CD14-positive monocyte (primary cell): ENCODE measurements around the gene MYH10. TPM values are rescaled to one million over a fixed set of nuclear protein-coding genes. Genes with fewer than 3 reads are reported as not detected.

Experiments used
- DNase-seq, 3 donors: peaks; one replicate each; pipeline ENCODE4 v3.0.0-alpha.2; 2011 to 2022
- H2AFZ ChIP-seq: 2 replicates; pipeline ENCODE4 v1.6.0; 2012; ENCODE audit warnings: mild to moderate bottlenecking, low read depth, low read length, inconsistent platforms; ENCODE audit not compliant: insufficient read depth, poor library complexity, severe bottlenecking
- H3K27ac ChIP-seq, 2 donors: 1 replicate in 1 of 2; 2 replicates in 1 of 2; pipeline ENCODE4 v1.5.1; 2012 to 2013; ENCODE audit warnings: low read length in 2 of 2, control low read depth in 1 of 2, inconsistent platforms in 1 of 2, low read depth in 1 of 2, mild to moderate bottlenecking in 1 of 2
- H3K27me3 ChIP-seq, 2 donors: one replicate each; pipeline versions ENCODE4 v1.6.0 to v1.6.1; 2011 to 2013; ENCODE audit warnings: low read length in 2 of 2; ENCODE audit not compliant: control insufficient read depth in 2 of 2, insufficient read depth in 2 of 2
- H3K36me3 ChIP-seq, 2 donors: replicated peaks in 1 of 2; 1 replicate in 1 of 2; 2 replicates in 1 of 2; pipeline versions ENCODE4 v1.5.1 to v1.6.1; 2012 to 2013; ENCODE audit warnings: low read length in 2 of 2, control low read depth in 1 of 2, inconsistent platforms in 1 of 2, mild to moderate bottlenecking in 1 of 2; ENCODE audit not compliant: insufficient read depth in 2 of 2, control insufficient read depth in 1 of 2
- H3K4me1 ChIP-seq, 2 donors: 1 replicate in 1 of 2; 2 replicates in 1 of 2; pipeline versions ENCODE4 v1.5.1 to v1.6.1; 2012 to 2013; ENCODE audit warnings: low read length in 2 of 2, control low read depth in 1 of 2, inconsistent platforms in 1 of 2, mild to moderate bottlenecking in 1 of 2, moderate library complexity in 1 of 2; ENCODE audit not compliant: insufficient read depth in 2 of 2, control insufficient read depth in 1 of 2
- H3K4me2 ChIP-seq: replicated peaks from 2 replicates; pipeline ENCODE3; 2012; ENCODE audit warnings: low read length, moderate library complexity, mild to moderate bottlenecking; ENCODE audit not compliant: poor library complexity, severe bottlenecking; ENCODE audit errors: extremely low read depth
- H3K4me3 ChIP-seq, 3 experiments: fragments of 200-600 bp in 1 of 3; sonication (generic) in 1 of 3; replicated peaks in 1 of 3; 1 replicate in 2 of 3; 2 replicates in 1 of 3; pipeline ENCODE4 v1.5.1; 2011 to 2013; ENCODE audit warnings: low read length in 3 of 3, mild to moderate bottlenecking in 3 of 3, control low read depth in 2 of 3, low read depth in 2 of 3, inconsistent platforms in 1 of 3, moderate library complexity in 1 of 3
- H3K79me2 ChIP-seq: 2 replicates; pipeline ENCODE4 v1.6.0; 2012; ENCODE audit warnings: mild to moderate bottlenecking, control low read depth, inconsistent platforms, low read length, moderate library complexity; ENCODE audit not compliant: insufficient read depth
- H3K9ac ChIP-seq: 2 replicates; pipeline ENCODE4 v1.6.0; 2017; ENCODE audit warnings: low read length, mild to moderate bottlenecking; ENCODE audit not compliant: insufficient read depth, poor library complexity, severe bottlenecking
- H3K9me3 ChIP-seq, 2 donors: replicated peaks in 1 of 2; 1 replicate in 1 of 2; 2 replicates in 1 of 2; pipeline versions ENCODE4 v1.5.1 to v1.6.1; 2012 to 2013; ENCODE audit warnings: low read length in 2 of 2, control low read depth in 1 of 2; ENCODE audit not compliant: control insufficient read depth in 1 of 2, insufficient read depth in 1 of 2
- H4K20me1 ChIP-seq: 2 replicates; pipeline ENCODE4 v1.6.0; 2012; ENCODE audit warnings: mild to moderate bottlenecking, low read length, control low read depth, moderate library complexity; ENCODE audit not compliant: insufficient read depth
- H3K27ac Mint-ChIP-seq, 7 donors: one replicate each; pipeline ENCODE4 v1.8.0; 2020; ENCODE audit warnings: mild to moderate bottlenecking in 7 of 7, mixed read lengths in 7 of 7, moderate library complexity in 6 of 7, inconsistent platforms in 2 of 7
- H3K27me3 Mint-ChIP-seq, 3 donors: one replicate each; pipeline ENCODE4 v1.8.0; 2021 to 2022; ENCODE audit warnings: low read depth in 3 of 3, mild to moderate bottlenecking in 3 of 3, mixed read lengths in 3 of 3, moderate library complexity in 3 of 3, inconsistent platforms in 1 of 3
- H3K36me3 Mint-ChIP-seq, 2 donors: one replicate each; pipeline ENCODE4 v1.8.0; 2020; ENCODE audit warnings: mixed read lengths in 2 of 2, inconsistent platforms in 1 of 2, mild to moderate bottlenecking in 1 of 2
- H3K4me1 Mint-ChIP-seq: one replicate; pipeline ENCODE4 v1.8.0; 2020; ENCODE audit warnings: mild to moderate bottlenecking, mixed read lengths
- H3K4me3 Mint-ChIP-seq, 2 donors: one replicate each; pipeline ENCODE4 v1.8.0; 2020; ENCODE audit warnings: mild to moderate bottlenecking in 2 of 2, mixed read lengths in 2 of 2, moderate library complexity in 1 of 2
- H3K9me3 Mint-ChIP-seq, 7 donors: one replicate each; pipeline ENCODE4 v1.8.0; 2020 to 2022; ENCODE audit warnings: mixed read lengths in 7 of 7, mild to moderate bottlenecking in 6 of 7, moderate library complexity in 6 of 7, inconsistent platforms in 2 of 7
- WGBS: methylation state at CpG from one replicate; pipeline ENCODE4 v1.1.5; 2013; ENCODE audit warnings: missing lambda C conversion rate; ENCODE audit not compliant: insufficient coverage; 5-methylcytosine and 5-hydroxymethylcytosine counted together
- intact Hi-C, 2 donors: fragments of 100-400 bp; cut with micrococcal nuclease; formaldehyde crosslinking; loops; one replicate each; pipeline versions ENCODE4 v1.15.0 to v1.15.1; 2023
- polyA plus RNA-seq, 3 donors: library from polyadenylated mRNA; depleted of rRNA in 1 of 3; unstranded in 2 of 3; stranded (reverse) in 1 of 3; fragments of 300-500 nt in 2 of 3; fragments of >200 nt in 1 of 3; fragmentation: Illumina TruSeq in 2 of 3; gene quantifications; 1 replicate in 2 of 3; 2 replicates in 1 of 3; pipeline ENCODE4 v1.2.3, GENCODE V29; 2012 to 2021
- TF ChIP-seq, protein P1 (sequence below): fragments of 200-600 bp; IDR thresholded peaks from one replicate; pipeline ENCODE4 v1.8.0; 2022; ENCODE audit warnings: antibody characterized with exemption, mild to moderate bottlenecking

The MYH10 gene
- polyA plus RNA-seq, 3 donors, result 0.42 to 0.65 TPM; not detected in 1

DNA sequence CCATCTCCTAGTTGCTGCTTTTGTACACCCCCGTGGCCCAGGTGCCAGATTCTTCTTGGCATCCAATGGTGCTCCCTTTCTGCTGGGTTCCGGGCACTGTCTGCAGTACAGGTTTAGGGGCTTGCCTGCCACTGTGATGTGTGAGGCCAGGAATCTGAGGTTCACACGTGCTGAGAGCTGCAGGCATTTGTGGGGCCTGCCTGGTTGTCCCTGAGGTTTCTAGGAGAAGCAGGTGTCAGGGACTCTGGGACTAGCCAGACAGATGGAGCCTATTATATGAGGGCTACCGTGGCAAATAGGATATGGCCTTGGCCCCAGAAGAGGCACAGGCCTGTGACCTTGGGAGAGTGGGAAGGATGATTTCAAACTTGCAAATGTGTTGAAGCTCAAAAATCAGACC is 165.6 kb downstream of the MYH10 start:
- no peaks in the 10 kb centered on the region for H3K4me1 Mint-ChIP-seq
- no peak overlapping the region for H3K4me3 Mint-ChIP-seq
- Histone ChIP-seq H3K4me1 (no peaks in the 10 kb centered on the region), H3K4me2 (no peak overlapping the region), H3K36me3 (peaks cover 84 to 98% of the 10 kb centered on the region in 2 donors), H3K4me3 (no peak overlapping the region), H3K79me2 (peaks cover 37% of the 10 kb centered on the region), H3K27me3 (no peaks in the 10 kb centered on the region), H3K9me3 (no peaks in the 10 kb centered on the region), H4K20me1 (peaks cover 97% of the 10 kb centered on the region), H3K9ac (no peak overlapping the region), H2AFZ (no peak overlapping the region), H3K27ac (no peak overlapping the region)
- DNase-seq, result no peak
- H3K9me3 Mint-ChIP-seq, result no peaks in the 10 kb centered on the region
- 74% methylated on average over 4 of the region's 4 CpGs for WGBS
- TF ChIP-seq, protein P1, sequence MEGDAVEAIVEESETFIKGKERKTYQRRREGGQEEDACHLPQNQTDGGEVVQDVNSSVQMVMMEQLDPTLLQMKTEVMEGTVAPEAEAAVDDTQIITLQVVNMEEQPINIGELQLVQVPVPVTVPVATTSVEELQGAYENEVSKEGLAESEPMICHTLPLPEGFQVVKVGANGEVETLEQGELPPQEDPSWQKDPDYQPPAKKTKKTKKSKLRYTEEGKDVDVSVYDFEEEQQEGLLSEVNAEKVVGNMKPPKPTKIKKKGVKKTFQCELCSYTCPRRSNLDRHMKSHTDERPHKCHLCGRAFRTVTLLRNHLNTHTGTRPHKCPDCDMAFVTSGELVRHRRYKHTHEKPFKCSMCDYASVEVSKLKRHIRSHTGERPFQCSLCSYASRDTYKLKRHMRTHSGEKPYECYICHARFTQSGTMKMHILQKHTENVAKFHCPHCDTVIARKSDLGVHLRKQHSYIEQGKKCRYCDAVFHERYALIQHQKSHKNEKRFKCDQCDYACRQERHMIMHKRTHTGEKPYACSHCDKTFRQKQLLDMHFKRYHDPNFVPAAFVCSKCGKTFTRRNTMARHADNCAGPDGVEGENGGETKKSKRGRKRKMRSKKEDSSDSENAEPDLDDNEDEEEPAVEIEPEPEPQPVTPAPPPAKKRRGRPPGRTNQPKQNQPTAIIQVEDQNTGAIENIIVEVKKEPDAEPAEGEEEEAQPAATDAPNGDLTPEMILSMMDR, result no peak
- H3K36me3 Mint-ChIP-seq, result peaks cover 83 to 95% of the 10 kb centered on the region in 2 donors
- H3K27me3 Mint-ChIP-seq, result no peaks in the 10 kb centered on the region
- H3K27ac Mint-ChIP-seq, result peak overlapping the region in 3 of 7 donors; percentile 15 to 63 (median 47)
- intact Hi-C loops, result no loop called here

GRCh38 chr17:8463099-8463498 is 167.4 kb downstream of the MYH10 start:
- 100% methylated on average over 1 of the region's 5 CpGs for WGBS
- H4K20me1 ChIP-seq, result peaks cover 99% of the 10 kb centered on the region
- H3K27ac Mint-ChIP-seq, result peak overlapping the region in 3 of 7 donors; percentile 41 to 87 (median 49)
- no peaks in the 10 kb centered on the region for H3K27me3 ChIP-seq
- peaks cover 90 to 97% of the 10 kb centered on the region in 2 donors for H3K36me3 Mint-ChIP-seq
- H3K36me3 ChIP-seq, result peaks cover 92 to 99% of the 10 kb centered on the region in 2 donors
- intact Hi-C loops, result no loop called here
- H3K4me2 ChIP-seq, result no peak overlapping the region
- H3K9ac ChIP-seq, result no peak overlapping the region
- H3K4me1 Mint-ChIP-seq, result no peaks in the 10 kb centered on the region
- H3K9me3 ChIP-seq, result no peaks in the 10 kb centered on the region
- H3K9me3 Mint-ChIP-seq, result no peaks in the 10 kb centered on the region
- no peaks in the 10 kb centered on the region for H3K27me3 Mint-ChIP-seq
- TF ChIP-seq, protein P1, result no peak
- H3K4me3 Mint-ChIP-seq, result no peak overlapping the region
- no peak for DNase-seq
- H2AFZ ChIP-seq, result no peak overlapping the region
- no peaks in the 10 kb centered on the region for H3K4me1 ChIP-seq
- H3K79me2 ChIP-seq, result peaks cover 37% of the 10 kb centered on the region
- H3K27ac ChIP-seq, result no peak overlapping the region
- no peak overlapping the region for H3K4me3 ChIP-seq
